Ovary (tissue), 9 donors: ENCODE data around the gene NLRC5. TPM values are rescaled to one million over a fixed set of nuclear protein-coding genes. Genes with fewer than 3 reads are reported as not detected.
A peak's percentile ranks its signal among the peaks of the same experiment; 100 is the strongest.

Experiments
- DNase-seq, 5 donors: peaks; one replicate each; pipeline ENCODE4 v3.0.0-alpha.2; 2019 to 2020
- H3K27ac ChIP-seq, 2 donors: fragments of 200-600 bp; one replicate each; pipeline versions ENCODE4 v1.5.1 to v1.8.0; 2019 to 2022
- H3K27me3 ChIP-seq: fragments of 200-600 bp; one replicate; pipeline ENCODE4 v1.8.0; 2022
- H3K36me3 ChIP-seq: fragments of 200-600 bp; sonication (generic); one replicate; pipeline ENCODE4 v1.5.1; 2019
- H3K4me1 ChIP-seq: one replicate; pipeline ENCODE4 v1.8.1; 2013; ENCODE audit warnings: mild to moderate bottlenecking, moderate library complexity; ENCODE audit not compliant: insufficient read depth
- H3K4me3 ChIP-seq: fragments of 200-600 bp; sonication (generic); one replicate; pipeline ENCODE4 v1.5.1; 2017
- H3K9me3 ChIP-seq, 2 donors: fragments of 200-600 bp in 1 of 2; sonication (generic) in 1 of 2; one replicate each; pipeline versions ENCODE4 v1.5.1 to v1.8.1; 2013 to 2019; ENCODE audit warnings: mild to moderate bottlenecking in 1 of 2, moderate library complexity in 1 of 2
- CTCF ChIP-seq, 3 donors: fragments of 450-650 bp in 2 of 3; fragments of 200-600 bp in 1 of 3; IDR thresholded peaks; one replicate each; pipeline versions ENCODE4 v1.5.1 to v1.8.0; 2016 to 2022; ENCODE audit warnings: antibody characterized with exemption in 3 of 3, mild to moderate bottlenecking in 1 of 3
- EP300 ChIP-seq: sonication (generic); formaldehyde crosslinking; IDR thresholded peaks from one replicate; pipeline ENCODE4 v1.6.1; 2017; ENCODE audit warnings: antibody characterized with exemption
- POLR2A ChIP-seq: fragments of 450-650 bp; IDR thresholded peaks from one replicate; pipeline ENCODE4 v1.6.1; 2017; ENCODE audit warnings: antibody characterized with exemption, mild to moderate bottlenecking, moderate library complexity
- WGBS, 3 donors: extraction: QIAGEN DNeasy Blood & Tissue Kit in 1 of 3; methylation state at CpG; one replicate each; pipeline versions ENCODE4 v1.1.5 to v1.1.7; 2013 to 2017; 5-methylcytosine and 5-hydroxymethylcytosine counted together
- intact Hi-C, 4 donors: fragments of 100-400 bp; cut with DNase I; formaldehyde crosslinking; loops; one replicate each; pipeline versions ENCODE4 v1.11.0 to v1.15.1; 2022 to 2023
- polyA plus RNA-seq, 2 donors: library from polyadenylated mRNA; stranded (reverse); fragments of 200-250 nt in 1 of 2; fragments of 350-450 nt in 1 of 2; fragmentation: Illumina TruSeq in 1 of 2; extraction: RNeasy Lipid Tissue Mini Kit (QIAGEN cat#74804) in 1 of 2; gene quantifications; one replicate each; pipeline ENCODE4 v1.2.3, GENCODE V29; 2013 to 2014
- total RNA-seq, 7 donors: library from RNA; depleted of rRNA in 2 of 7; stranded (reverse); fragments of >200 nt in 2 of 7; fragmentation: NEBNext Ultra II Directional in 3 of 7; extraction: Animal tissue kit (Norgen Biotek cat#: 25700) in 3 of 7; gene quantifications; one replicate each; pipeline versions ENCODE4 v1.1.0 to v1.2.4, GENCODE V29; 2016 to 2023
- donor health status: DM: no; HTN: no; CAD: no; lungs with moderate emphysema.
- donor health status: DM: no; HTN: no; CAD: no.
- donor health status: Bipolar disorder and iron deficiency.
- donor health status: DM: yes; HTN: yes; CAD: no.
- donor health status: DM: no; HTN: no; CAD: no.
- donor health status: DM: yes; HTN: yes; CAD: no.

NLRC5 gene
- total and polyA plus RNA-seq, 9 donors: 6.0 to 29.9 (median 14.7) TPM

GRCh38 chr16:57089406-57089805, 100.0 kb downstream of the NLRC5 start:
- WGBS, 3 donors: 78 to 86% (median 79%) methylated on average over 8 of the region's 8 CpGs
- no peak overlapping the region for H3K4me3 ChIP-seq
- DNase-seq: no peak
- H3K36me3 ChIP-seq: no peaks in the 10 kb centered on the region
- no peak for TF ChIP-seq EP300
- no peak for TF ChIP-seq CTCF (IDR thresholded peaks at IDR 0.05)
- no peak for TF ChIP-seq POLR2A
- H3K27me3 ChIP-seq: no peaks in the 10 kb centered on the region
- no peaks in the 10 kb centered on the region for H3K9me3 ChIP-seq
- H3K4me1 ChIP-seq: peaks cover 3% of the 10 kb centered on the region
- intact Hi-C loops: loop anchor here in 3 of 4 donors (5.0 to 10.0 kb wide), 5 partner anchors 55 to 325 kb away; partner anchors contain the start of gene PLLP (in 1 of the 3)
- H3K27ac ChIP-seq: no peak overlapping the region

- peak overlapping the region; percentile 42 to 77 for H3K27ac ChIP-seq
- WGBS, 3 donors: 11 to 12% (median 12%) methylated on average over 24 of the region's 24 CpGs
Observed at GRCh38 chr16:57091200-57091974, 102.0 kb downstream of the NLRC5 start.

GRCh38 chr16:57091975-57092785, 102.8 kb downstream of the NLRC5 start, which contains the start of gene CPNE2:
Gene CPNE2, plus strand, starts transcription at chr16:57092583. Its CDS starts 18,160 bp downstream, at chr16:57110743.
- Histone ChIP-seq H3K4me3 (peak within 1 kb of the TSS; percentile 55), H3K27ac (peak within 1 kb of the TSS; percentile 42 to 77), H3K27me3 (no peaks in the 10 kb centered on the region), H3K9me3 (no peaks in the 10 kb centered on the region), H3K36me3 (no peaks in the 10 kb centered on the region), H3K4me1 (no peaks in the 10 kb centered on the region)
- peak; percentile 71 to 80 (median 77) for DNase-seq
- TF ChIP-seq EP300: no peak
- TF ChIP-seq CTCF (IDR thresholded peaks at IDR 0.05): peak in 2 of 3 donors; percentile 9 to 25
- intact Hi-C loops: no loop called here
- WGBS, 3 donors: 0 to 1% (median 1%) methylated on average over 29 to 89 of the region's 100 CpGs

More at GRCh38 chr16:57091200-57091974, 102.0 kb downstream of the NLRC5 start:
- peak overlapping the region; percentile 55 for H3K4me3 ChIP-seq
- H3K9me3 ChIP-seq: no peaks in the 10 kb centered on the region
- peak; percentile 53 to 69 (median 62) for DNase-seq
- no peaks in the 10 kb centered on the region for H3K36me3 ChIP-seq
- H3K27me3 ChIP-seq: no peaks in the 10 kb centered on the region
- no peaks in the 10 kb centered on the region for H3K4me1 ChIP-seq
- intact Hi-C loops: no loop called here
- TF ChIP-seq POLR2A (no peak), CTCF (IDR thresholded peaks at IDR 0.05) (no peak), EP300 (no peak)

- Histone ChIP-seq H3K36me3 (no peaks in the 10 kb centered on the region), H3K9me3 (no peaks in the 10 kb centered on the region), H3K27me3 (no peaks in the 10 kb centered on the region), H3K4me3 (peak overlapping the region; percentile 55), H3K4me1 (no peaks in the 10 kb centered on the region), H3K27ac (peak overlapping the region in 1 of 2 donors; percentile 66)
- intact Hi-C loops: no loop called here
- TF ChIP-seq CTCF (IDR thresholded peaks at IDR 0.05) (peak in 2 of 3 donors; percentile 33 to 61), EP300 (no peak)
- peak; percentile 32 to 67 (median 63) for DNase-seq
- WGBS, 3 donors: 0% methylated on average over 1 to 53 of the region's 53 CpGs
Observed at GRCh38 chr16:57092786-57093411, 103.5 kb downstream of the NLRC5 start.
